HepG2 (cell line): ENCODE measurements around the gene CCDC167. TPM values are rescaled to one million over a fixed set of nuclear protein-coding genes. Genes with fewer than 3 reads are reported as not detected.

Experiments used
- ATAC-seq: fragments of 200-7000 bp; cut with Tn5 transposase; 3 replicates; pipeline ENCODE4 v1.9.1; 2020; ENCODE audit warnings: mild to moderate bottlenecking, moderate library complexity
- BruUV-seq: library from RNA; stranded (reverse); fragments of 400-500 nt; replicated peaks from 2 replicates; lab custom pipeline; 2021; lab: Mats Ljungman, UMichigan
- CTCF ChIA-PET: fragments of 300-600 bp; formaldehyde crosslinking; extraction: SDS; loops from one replicate; lab custom pipeline; 2021; ENCODE audit warnings: low total read pairs, inconsistent platforms, low intra/inter-chr PET ratio; lab: Yijun Ruan, JAX
- POLR2A ChIA-PET: fragments of 350-600 bp; sonication (Branson Sonifier 250); formaldehyde crosslinking; loops from one replicate; lab custom pipeline; 2020; ENCODE audit warnings: antibody characterized with exemption, inconsistent platforms; lab: Yijun Ruan, JAX
- DNase-seq: peaks from one replicate; pipeline ENCODE4 v3.0.0-alpha.2; 2015; ENCODE audit warnings: low spot score
- FAIRE-seq: peaks from 3 replicates; lab custom pipeline; 2011; peaks lifted over from hg19 to GRCh38; lab: Jason Lieb, UNC
- H2AFZ ChIP-seq: one replicate; pipeline ENCODE4 v1.6.1; 2011; ENCODE audit warnings: low read length, inconsistent platforms
- H3K27ac ChIP-seq: fragments of 300-600 bp; 3 replicates; pipeline ENCODE4 v1.8.0; 2011; ENCODE audit warnings: mixed run types, mild to moderate bottlenecking, mixed read lengths, low read length, inconsistent platforms; ENCODE audit not compliant: insufficient read depth; ENCODE audit errors: extremely low read length
- H3K27me3 ChIP-seq, 2 experiments: fragments of 200-600 bp in 1 of 2; 2 replicates in 1 of 2; 3 replicates in 1 of 2; pipeline versions ENCODE4 v1.6.0 to v1.8.0; 2011; ENCODE audit warnings: low read length in 2 of 2, mild to moderate bottlenecking in 2 of 2, moderate library complexity in 2 of 2, inconsistent platforms in 1 of 2; ENCODE audit not compliant: insufficient read depth in 2 of 2, control insufficient read depth in 1 of 2
- H3K36me3 ChIP-seq, 2 experiments: fragments of 200-600 bp in 1 of 2; replicated peaks in 1 of 2; 2 replicates in 1 of 2; 3 replicates in 1 of 2; pipeline versions ENCODE4 v1.5.1 to v1.8.0; 2011; ENCODE audit warnings: low read length in 2 of 2, inconsistent platforms in 1 of 2; ENCODE audit not compliant: insufficient read depth in 2 of 2, control insufficient read depth in 1 of 2
- H3K4me1 ChIP-seq: 2 replicates; pipeline ENCODE4 v1.5.1; 2012; ENCODE audit warnings: low read length, inconsistent platforms; ENCODE audit not compliant: insufficient read depth
- H3K4me2 ChIP-seq: 2 replicates; pipeline ENCODE4 v1.6.0; 2011; ENCODE audit warnings: low read depth, low read length, inconsistent platforms
- H3K4me3 ChIP-seq, 3 experiments: fragments of 200-600 bp in 1 of 3; sonication (generic), shearing (Covaris generic) in 1 of 3; replicated peaks in 1 of 3; 2 replicates each; pipeline ENCODE4 v1.5.1; 2011 to 2016; ENCODE audit warnings: low read length in 3 of 3, inconsistent platforms in 2 of 3, low read depth in 2 of 3, mild to moderate bottlenecking in 2 of 3, control low read depth in 1 of 3, mixed read lengths in 1 of 3; ENCODE audit not compliant: insufficient read depth in 1 of 3
- H3K79me2 ChIP-seq: one replicate; pipeline ENCODE4 v1.6.1; 2011; ENCODE audit warnings: low read length, inconsistent platforms; ENCODE audit not compliant: insufficient read depth
- H3K9ac ChIP-seq: 2 replicates; pipeline ENCODE4 v1.6.0; 2011; ENCODE audit warnings: mild to moderate bottlenecking, low read depth, low read length, inconsistent platforms; ENCODE audit not compliant: insufficient read depth
- H3K9me3 ChIP-seq: 2 replicates; pipeline ENCODE4 v1.5.1; 2012; ENCODE audit warnings: mild to moderate bottlenecking, low read length
- H4K20me1 ChIP-seq: 2 replicates; pipeline ENCODE4 v1.6.0; 2011; ENCODE audit warnings: inconsistent platforms, mild to moderate bottlenecking, low read length, moderate library complexity; ENCODE audit not compliant: insufficient read depth
- GATAD2A ChIP-seq: IDR thresholded peaks from 2 replicates; pipeline ENCODE4 v1.6.1; 2016
- HOXA5 ChIP-seq: sonication (generic); formaldehyde crosslinking; IDR thresholded peaks from 2 replicates; pipeline ENCODE4 v1.4.0; 2020; ENCODE audit warnings: missing genetic modification reagents
- SIX4 ChIP-seq: sonication (generic); formaldehyde crosslinking; IDR thresholded peaks from 2 replicates; pipeline ENCODE4 v1.4.0; 2020; ENCODE audit warnings: missing genetic modification reagents
- ZNF282 ChIP-seq: fragments of 450-650 bp; IDR thresholded peaks from 2 replicates; pipeline ENCODE4 v1.6.1; 2018; ENCODE audit not compliant: partially characterized antibody
- ZNF329 ChIP-seq: sonication (generic); formaldehyde crosslinking; IDR thresholded peaks from 2 replicates; pipeline ENCODE4 v1.9.0; 2021; ENCODE audit warnings: low read depth, mild to moderate bottlenecking, missing genetic modification reagents
- ZNF816 ChIP-seq: sonication (generic); formaldehyde crosslinking; IDR thresholded peaks from 2 replicates; pipeline ENCODE4 v1.8.0; 2022; ENCODE audit warnings: missing genetic modification reagents, mild to moderate bottlenecking, borderline replicate concordance
- WGBS: methylation state at CpG from one replicate; pipeline ENCODE4 v1.1.6; 2017; ENCODE audit warnings: low lambda C conversion rate; 5-methylcytosine and 5-hydroxymethylcytosine counted together
- in situ Hi-C: cut with HindIII; loops from 2 replicates; pipeline ENCODE4 v1.10.0; 2017; ENCODE audit warnings: low pct_unique_long_range_greater_than_20kb; ENCODE audit not compliant: extremely low pct_ligation_motif_present
- intact Hi-C: fragments of 100-400 bp; cut with micrococcal nuclease; formaldehyde crosslinking; loops from one replicate; pipeline ENCODE4 v1.10.0; 2022; ENCODE audit not compliant: unreplicated experiment
- polyA plus RNA-seq, 8 experiments: library from polyadenylated mRNA; depleted of rRNA in 3 of 8; stranded (reverse) in 7 of 8; unstranded in 1 of 8; fragments of >200 nt; fragmentation: Illumina TruSeq in 4 of 8; extraction: Trizol in 4 of 8; gene quantifications; 2 replicates each; pipeline versions ENCODE4 v1.2.1 to v1.2.3, GENCODE V29; 2011 to 2016; ENCODE audit warnings: low read depth in 4 of 8, missing spikeins in 1 of 8, mixed read lengths in 1 of 8; ENCODE audit not compliant: insufficient read depth in 1 of 8
- total RNA-seq, 5 experiments: library from RNA; depleted of rRNA; stranded (reverse); fragments of >200 nt; fragmentation: Illumina TruSeq; extraction: Trizol; gene quantifications; 2 replicates each; pipeline ENCODE4 v1.2.3, GENCODE V29; 2016; ENCODE audit warnings: low read depth in 1 of 5
- TF ChIP-seq, protein P1 (sequence below): sonication (generic); formaldehyde crosslinking; IDR thresholded peaks from 2 replicates; pipeline ENCODE4 v1.5.1; 2020; ENCODE audit warnings: mild to moderate bottlenecking, missing genetic modification reagents, borderline replicate concordance

The CCDC167 gene
- total and polyA plus RNA-seq, 2 of the 13 experiments (the other 11 are each of a cell fraction or from before 2014, with no cell fraction given) = 48.4 to 66.8 TPM

DNA sequence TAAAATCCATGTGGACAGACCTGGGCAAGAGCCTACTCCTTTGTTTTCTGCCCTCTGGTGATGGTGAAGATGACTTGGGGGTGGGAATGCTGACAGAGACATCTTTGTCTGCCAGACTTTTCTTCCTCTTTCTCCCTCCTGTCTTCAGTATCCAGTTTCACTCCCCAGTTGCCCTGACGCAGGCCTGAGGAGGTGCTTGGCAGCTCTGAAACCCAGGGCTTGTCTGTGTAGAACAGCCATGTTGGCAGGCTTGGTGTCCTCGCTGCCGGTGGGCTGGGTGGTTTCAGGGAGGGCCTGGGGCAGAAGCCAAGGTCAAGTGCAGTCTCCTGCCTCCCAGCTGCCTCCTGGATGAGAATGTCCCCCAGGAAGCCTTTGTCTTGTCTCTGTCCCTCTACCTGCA, 22.5 kb downstream of the CCDC167 start:
- BruUV-seq = no TSS peak

DNA sequence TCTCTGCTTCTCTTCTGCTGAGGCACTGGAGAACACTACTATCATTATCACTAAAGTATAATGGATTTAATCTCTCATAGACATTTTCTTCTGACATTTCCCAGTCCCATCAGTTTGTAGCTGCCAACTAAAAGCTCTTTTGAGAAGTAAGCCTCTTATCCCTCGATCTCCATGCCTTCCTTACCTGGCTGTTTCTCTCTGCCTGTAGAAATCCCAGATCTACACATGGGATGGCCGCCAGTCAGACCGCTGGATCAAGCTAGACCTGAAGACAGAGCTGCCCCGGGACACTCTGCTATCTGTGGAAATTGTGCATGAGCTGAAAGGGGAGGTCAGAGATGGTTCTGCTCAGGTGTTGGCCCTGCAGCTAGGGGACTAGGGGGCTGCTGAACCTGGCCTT, 25.4 kb downstream of the CCDC167 start:
- DNase-seq (no peak), FAIRE-seq (no peak), ATAC-seq (no peak)
- no peak overlapping the region for H3K27ac ChIP-seq
- no peak overlapping the region for H3K9ac ChIP-seq
- H3K4me3 ChIP-seq = no peak overlapping the region
- POLR2A ChIA-PET = no interaction called here
- H3K36me3 ChIP-seq = peaks cover 46 to 81% of the 10 kb centered on the region in 2 experiments
- no peaks in the 10 kb centered on the region for H4K20me1 ChIP-seq
- TF ChIP-seq ZNF282 (no peak), ZNF329 (CRISPR knock-in tag) (peak; percentile 86), SIX4 (CRISPR knock-in tag) (no peak)
- 99% methylated on average over 4 of the region's 4 CpGs for WGBS
- no peak overlapping the region for H3K4me2 ChIP-seq
- H3K27me3 ChIP-seq = no peaks in the 10 kb centered on the region
- H3K4me1 ChIP-seq = no peaks in the 10 kb centered on the region
- CTCF ChIA-PET = no interaction called here
- in situ Hi-C loops (no loop called here), intact Hi-C loops (no loop called here)
- H3K9me3 ChIP-seq = no peaks in the 10 kb centered on the region
- H2AFZ ChIP-seq = no peak overlapping the region
- no peaks in the 10 kb centered on the region for H3K79me2 ChIP-seq
- BruUV-seq = no TSS peak

More for the DNA sequence above, 22.5 kb downstream of the CCDC167 start:
- Histone ChIP-seq H2AFZ (no peak overlapping the region), H3K4me1 (no peaks in the 10 kb centered on the region), H3K9ac (no peak overlapping the region), H3K4me3 (no peak overlapping the region), H3K79me2 (no peaks in the 10 kb centered on the region), H3K27ac (no peak overlapping the region), H4K20me1 (no peaks in the 10 kb centered on the region), H3K27me3 (no peaks in the 10 kb centered on the region), H3K9me3 (no peaks in the 10 kb centered on the region), H3K4me2 (no peak overlapping the region), H3K36me3 (peaks cover 47 to 88% of the 10 kb centered on the region in 2 experiments)
- POLR2A ChIA-PET = no interaction called here
- CTCF ChIA-PET = no interaction called here
- 74% methylated on average over 3 of the region's 3 CpGs for WGBS
- in situ Hi-C loops = no loop called here
- no peak for ATAC-seq
- TF ChIP-seq, protein P1, sequence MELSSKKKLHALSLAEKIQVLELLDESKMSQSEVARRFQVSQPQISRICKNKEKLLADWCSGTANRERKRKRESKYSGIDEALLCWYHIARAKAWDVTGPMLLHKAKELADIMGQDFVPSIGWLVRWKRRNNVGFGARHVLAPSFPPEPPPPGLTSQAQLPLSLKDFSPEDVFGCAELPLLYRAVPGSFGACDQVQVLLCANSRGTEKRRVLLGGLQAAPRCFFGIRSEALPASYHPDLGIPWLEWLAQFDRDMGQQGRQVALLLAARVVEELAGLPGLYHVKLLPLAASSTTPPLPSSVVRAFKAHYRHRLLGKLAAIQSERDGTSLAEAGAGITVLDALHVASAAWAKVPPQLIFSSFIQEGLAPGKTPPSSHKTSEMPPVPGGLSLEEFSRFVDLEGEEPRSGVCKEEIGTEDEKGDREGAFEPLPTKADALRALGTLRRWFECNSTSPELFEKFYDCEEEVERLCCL (CRISPR knock-in tag) = no peak
- TF ChIP-seq ZNF816 (no peak), GATAD2A (CRISPR knock-in tag) (no peak), HOXA5 (CRISPR knock-in tag) (no peak)
- no peak for FAIRE-seq
- DNase-seq = no peak
- intact Hi-C loops = no loop called here
